Heart left ventricle (tissue), 13 donors: Measurements from ENCODE around the gene CCNL1.

Experiments
- CTCF ChIP-seq, 12 donors: fragments of 200-600 bp; sonication (generic) in 4 of 12; IDR thresholded peaks; one replicate each; pipeline versions ENCODE4 v1.5.0 to v1.8.0; 2018 to 2022; ENCODE audit warnings: antibody characterized with exemption in 12 of 12, mild to moderate bottlenecking in 5 of 12
- POLR2A ChIP-seq, 2 donors: fragments of 450-650 bp; IDR thresholded peaks; one replicate each; pipeline ENCODE4 v1.6.1; 2017; ENCODE audit warnings: antibody characterized with exemption in 2 of 2, mild to moderate bottlenecking in 2 of 2, moderate library complexity in 2 of 2
- donor health status: ischemic (EF 13 %, LVEDD 7.1; RV severe dilation, severe dysfunction).
- donor health status: DM: no; HTN: yes; CAD: no.
- donor health status: DM: no; HTN: no; CAD: no.
- donor health status: ischemic (EF 25% LVEDD 6.9; RV normal size, moderate dysfunction).
- donor health status: ischemic (EF 25% LVEDD 5.7; RV mildly dilated, moderate dysfunction).
- donor health status: ischemic (EF 35%, LVEDD 5.7; RV mildly dilated, moderate dysfunction).
- donor health status: nonischemic (EF 11% LVEDD 7.7; RV severe dilation, severe dysfunction).
- donor health status: DM: yes; HTN: yes; CAD: no.
- donor health status: PGD.
- donor health status: ischemic (EF 29% LVEDD 5.4; RV normal size, mild dysfunction).
- donor health status: nonischemic (EF 23%, LVEDD 6.1; RV moderate dilation, normal function).

GRCh38 chr3:157157836-157158235, 2.1 kb downstream of the CCNL1 start:
- TF ChIP-seq CTCF (IDR thresholded peaks at IDR 0.05), result no peak
- no peak for TF ChIP-seq POLR2A (IDR thresholded peaks at IDR 0.05)
